HCT116 (cell line): ENCODE measurements around the gene MPPED1. TPM values are rescaled to one million over a fixed set of nuclear protein-coding genes. Genes with fewer than 3 reads are reported as not detected.

Source experiments
- ATAC-seq: fragments of 200-7000 bp; cut with Tn5 transposase; 2 replicates; pipeline ENCODE4 v1.9.1; 2020; ENCODE audit warnings: mild to moderate bottlenecking, moderate library complexity
- BruUV-seq: library from RNA; stranded (reverse); fragments of 400-500 nt; replicated peaks from 2 replicates; lab custom pipeline; 2021; lab: Mats Ljungman, UMichigan
- CTCF ChIA-PET: fragments of 300-600 bp; sonication (Branson Sonifier 250); formaldehyde crosslinking; loops from one replicate; lab custom pipeline; 2021; ENCODE audit warnings: antibody characterized with exemption; lab: Charles Lee
- POLR2A ChIA-PET: fragments of 300-600, 350-600 bp; sonication (Branson Sonifier 250); formaldehyde crosslinking; loops from one replicate; lab custom pipeline; 2021; ENCODE audit warnings: antibody characterized with exemption; lab: Charles Lee
- RAD21 ChIA-PET, 2 experiments: fragments of 300-600 bp; sonication (Branson Sonifier 250); formaldehyde crosslinking; loops; one replicate each; lab custom pipeline; 2023; ENCODE audit warnings: low total read pairs in 2 of 2; ENCODE audit not compliant: uncharacterized antibody in 2 of 2, unreplicated experiment in 2 of 2, low non-redundant PET in 1 of 2; lab: Charles Lee
- DNase-seq: peaks from one replicate; pipeline ENCODE4 v3.0.0-alpha.2; 2010; ENCODE audit warnings: low read depth, low spot score
- H2AFZ ChIP-seq: fragments of 200-600 bp; shearing (Covaris generic), sonication (generic); 2 replicates; pipeline ENCODE4 v1.6.1; 2017; ENCODE audit warnings: low read depth, mixed run types, mixed read lengths, antibody characterized with exemption, low read length; ENCODE audit not compliant: poor library complexity, severe bottlenecking
- H3K27ac ChIP-seq: 2 replicates; pipeline ENCODE4 v1.5.1; 2012; ENCODE audit warnings: low read depth, low read length
- H3K27me3 ChIP-seq: fragments of 200-600 bp; sonication (generic); 2 replicates; pipeline ENCODE4 v1.6.1; 2016; ENCODE audit warnings: mixed run types, low read length, mixed read lengths; ENCODE audit not compliant: insufficient read depth
- H3K36me3 ChIP-seq, 2 experiments: fragments of 200-500 bp in 1 of 2; fragments of 200-600 bp in 1 of 2; sonication (Bioruptor generic) in 1 of 2; sonication (generic) in 1 of 2; 2 replicates each; pipeline versions ENCODE4 v1.5.1 to v1.6.1; 2014 to 2016; ENCODE audit warnings: low read length in 2 of 2, inconsistent platforms in 1 of 2, mixed read lengths in 1 of 2, mixed run types in 1 of 2; ENCODE audit not compliant: insufficient read depth in 2 of 2, control insufficient read depth in 1 of 2
- H3K4me1 ChIP-seq, 2 experiments: fragments of 200-600 bp in 1 of 2; sonication (generic) in 1 of 2; 2 replicates each; pipeline versions ENCODE4 v1.5.1 to v1.6.1; 2012 to 2017; ENCODE audit warnings: low read length in 2 of 2, inconsistent platforms in 1 of 2, mild to moderate bottlenecking in 1 of 2, mixed read lengths in 1 of 2, mixed run types in 1 of 2, moderate library complexity in 1 of 2; ENCODE audit not compliant: insufficient read depth in 2 of 2, control insufficient read depth in 1 of 2
- H3K4me2 ChIP-seq: fragments of 200-600 bp; sonication (generic); 2 replicates; pipeline ENCODE4 v1.6.1; 2017; ENCODE audit warnings: mixed run types, low read length, mixed read lengths
- H3K4me3 ChIP-seq, 2 experiments: fragments of 200-600 bp in 1 of 2; sonication (generic) in 1 of 2; replicated peaks in 1 of 2; 2 replicates each; pipeline ENCODE4 v1.5.1; 2011 to 2016; ENCODE audit warnings: low read length in 2 of 2, control low read depth in 1 of 2, low read depth in 1 of 2, mild to moderate bottlenecking in 1 of 2, mixed read lengths in 1 of 2, mixed run types in 1 of 2
- H3K79me2 ChIP-seq: fragments of 200-600 bp; sonication (generic); 2 replicates; pipeline ENCODE4 v1.6.1; 2017; ENCODE audit warnings: mild to moderate bottlenecking, mixed run types, low read length, moderate library complexity, mixed read lengths; ENCODE audit not compliant: insufficient read depth
- H3K9ac ChIP-seq: fragments of 200-600 bp; sonication (generic); 2 replicates; pipeline ENCODE4 v1.6.1; 2016; ENCODE audit warnings: low read length, mixed read lengths
- H3K9me2 ChIP-seq: fragments of 200-600 bp; sonication (generic), shearing (Covaris generic); 2 replicates; pipeline ENCODE4 v1.6.1; 2017; ENCODE audit warnings: mixed run types, mild to moderate bottlenecking, moderate library complexity; ENCODE audit not compliant: insufficient read depth
- H3K9me3 ChIP-seq, 2 experiments: fragments of 200-500 bp in 1 of 2; fragments of 200-600 bp in 1 of 2; sonication (Bioruptor generic) in 1 of 2; sonication (generic) in 1 of 2; 2 replicates each; pipeline ENCODE4 v1.6.1; 2014 to 2017; ENCODE audit warnings: low read length in 2 of 2, mixed read lengths in 2 of 2, inconsistent platforms in 1 of 2, low read depth in 1 of 2, mild to moderate bottlenecking in 1 of 2, mixed run types in 1 of 2, moderate library complexity in 1 of 2; ENCODE audit not compliant: control insufficient read depth in 1 of 2, insufficient read depth in 1 of 2
- H4K20me1 ChIP-seq: fragments of 200-600 bp; sonication (generic), shearing (Covaris generic); 2 replicates; pipeline ENCODE4 v1.6.1; 2017; ENCODE audit warnings: mixed run types, mild to moderate bottlenecking, moderate library complexity; ENCODE audit not compliant: insufficient read depth
- CBX3 ChIP-seq: IDR thresholded peaks from 2 replicates; pipeline ENCODE4 v1.6.1; 2012; ENCODE audit warnings: low read depth
- CEBPB ChIP-seq: IDR thresholded peaks from 2 replicates; pipeline ENCODE4 v1.6.1; 2012; ENCODE audit warnings: low read depth
- ELF1 ChIP-seq: IDR thresholded peaks from 2 replicates; pipeline ENCODE4 v1.6.1; 2012; ENCODE audit warnings: low read depth, borderline replicate concordance
- EZH2 ChIP-seq: fragments of 200-600 bp; sonication (generic); IDR thresholded peaks from 2 replicates; pipeline ENCODE4 v1.6.1; 2017; ENCODE audit warnings: antibody characterized with exemption, mixed run types
- FOSL1 ChIP-seq: IDR thresholded peaks from 2 replicates; pipeline ENCODE4 v1.6.1; 2012; ENCODE audit warnings: low read depth
- SIN3A ChIP-seq: IDR thresholded peaks from 2 replicates; pipeline ENCODE4 v1.6.1; 2012; ENCODE audit warnings: low read depth
- SP1 ChIP-seq: IDR thresholded peaks from 2 replicates; pipeline ENCODE4 v1.6.1; 2012; ENCODE audit warnings: low read depth
- SRF ChIP-seq: IDR thresholded peaks from 2 replicates; pipeline ENCODE4 v1.6.1; 2012; ENCODE audit warnings: low read depth
- TCF7L2 ChIP-seq: IDR thresholded peaks from 2 replicates; pipeline ENCODE4 v1.7.0; 2011; ENCODE audit warnings: borderline replicate concordance, inconsistent platforms; ENCODE audit not compliant: insufficient read depth, insufficient read length; ENCODE audit errors: extremely low read depth
- ZFX ChIP-seq: fragments of 450-650 bp; IDR thresholded peaks from 2 replicates; pipeline ENCODE4 v1.6.1; 2017
- ZNF274 ChIP-seq: fragments of 200-500 bp; sonication (Bioruptor generic); IDR thresholded peaks from 2 replicates; pipeline ENCODE4 v1.6.1; 2014; ENCODE audit warnings: mild to moderate bottlenecking, low read depth, low read length, inconsistent platforms
- intact Hi-C: fragments of 100-400 bp; cut with micrococcal nuclease; formaldehyde crosslinking; loops from 2 replicates; pipeline ENCODE4 v1.10.0; 2022
- total RNA-seq: library from RNA; stranded (reverse); gene quantifications from one replicate; pipeline ENCODE4 v1.2.1, GENCODE V29; 2021; ENCODE audit not compliant: unreplicated experiment
- TF ChIP-seq, protein P1 (sequence below), 3 experiments: fragments of 200-600 bp in 1 of 3; sonication (generic) in 1 of 3; IDR thresholded peaks in 2 of 3; conservative IDR thresholded peaks in 1 of 3; 2 replicates each; pipeline ENCODE4 v1.5.1; 2012 to 2017; ENCODE audit warnings: low read depth in 2 of 3, low read length in 2 of 3, antibody characterized with exemption in 1 of 3, borderline replicate concordance in 1 of 3, control low read depth in 1 of 3, mild to moderate bottlenecking in 1 of 3, mixed read lengths in 1 of 3, mixed run types in 1 of 3, moderate library complexity in 1 of 3; ENCODE audit not compliant: insufficient read depth in 1 of 3
- TF ChIP-seq, protein P2 (sequence below): IDR thresholded peaks from 2 replicates; pipeline ENCODE4 v1.6.1; 2011; ENCODE audit warnings: mild to moderate bottlenecking, low read length, moderate library complexity; ENCODE audit not compliant: insufficient replicate concordance; ENCODE audit errors: extremely low read depth
- TF ChIP-seq, protein P3 (sequence below): IDR thresholded peaks from 2 replicates; pipeline ENCODE4 v1.6.1; 2012

The MPPED1 gene
- total RNA-seq, 1 experiment from 2014 or later = not detected

DNA sequence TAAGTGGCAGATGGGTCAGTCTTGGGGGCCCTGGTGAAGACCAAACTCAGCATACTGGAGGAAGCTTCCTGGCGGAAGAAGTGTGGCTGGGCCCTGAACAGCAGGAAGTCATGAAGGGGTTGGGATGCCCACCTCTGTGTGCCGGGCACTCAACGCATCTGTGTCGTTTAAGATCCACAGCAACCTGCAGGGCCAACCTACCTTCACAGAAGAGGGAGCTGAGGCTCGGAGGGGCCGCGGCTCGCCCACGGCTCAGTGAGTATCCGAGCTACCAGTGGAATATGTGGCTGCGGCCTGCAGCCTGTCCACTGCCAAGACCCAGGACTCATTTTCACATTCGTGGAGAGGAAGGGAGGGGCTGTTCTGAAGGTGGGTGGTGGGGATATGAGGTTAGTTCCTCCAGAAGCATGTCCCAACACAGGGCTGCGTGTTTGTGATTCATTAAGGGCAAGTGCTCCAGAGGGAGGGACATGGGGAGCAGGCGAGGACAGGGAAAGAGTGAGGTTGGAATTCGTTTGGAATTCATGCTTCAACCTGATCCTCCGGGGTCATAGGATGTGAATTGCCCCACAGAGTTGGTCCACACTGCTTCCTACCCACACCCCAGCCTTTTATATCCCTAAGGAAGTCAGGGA is 99.6 kb downstream of the MPPED1 start:
- Histone ChIP-seq H3K79me2 (no peaks in the 10 kb centered on the region), H3K4me3 (no peak overlapping the region), H3K27ac (no peak overlapping the region), H4K20me1 (no peaks in the 10 kb centered on the region), H3K9ac (no peak overlapping the region), H3K9me3 (no peaks in the 10 kb centered on the region), H3K36me3 (no peaks in the 10 kb centered on the region), H3K4me2 (no peak overlapping the region), H3K9me2 (no peaks in the 10 kb centered on the region), H3K4me1 (no peaks in the 10 kb centered on the region), H3K27me3 (no peaks in the 10 kb centered on the region), H2AFZ (no peak overlapping the region)
- intact Hi-C loops = no loop called here
- ChIA-PET RAD21 (no interaction called here), POLR2A (no interaction called here), CTCF (no interaction called here)
- ATAC-seq = no peak
- no peak for DNase-seq
- BruUV-seq = no TSS peak
- TF ChIP-seq SRF = no peak
- no peak for TF ChIP-seq ELF1
- TF ChIP-seq, protein P1, sequence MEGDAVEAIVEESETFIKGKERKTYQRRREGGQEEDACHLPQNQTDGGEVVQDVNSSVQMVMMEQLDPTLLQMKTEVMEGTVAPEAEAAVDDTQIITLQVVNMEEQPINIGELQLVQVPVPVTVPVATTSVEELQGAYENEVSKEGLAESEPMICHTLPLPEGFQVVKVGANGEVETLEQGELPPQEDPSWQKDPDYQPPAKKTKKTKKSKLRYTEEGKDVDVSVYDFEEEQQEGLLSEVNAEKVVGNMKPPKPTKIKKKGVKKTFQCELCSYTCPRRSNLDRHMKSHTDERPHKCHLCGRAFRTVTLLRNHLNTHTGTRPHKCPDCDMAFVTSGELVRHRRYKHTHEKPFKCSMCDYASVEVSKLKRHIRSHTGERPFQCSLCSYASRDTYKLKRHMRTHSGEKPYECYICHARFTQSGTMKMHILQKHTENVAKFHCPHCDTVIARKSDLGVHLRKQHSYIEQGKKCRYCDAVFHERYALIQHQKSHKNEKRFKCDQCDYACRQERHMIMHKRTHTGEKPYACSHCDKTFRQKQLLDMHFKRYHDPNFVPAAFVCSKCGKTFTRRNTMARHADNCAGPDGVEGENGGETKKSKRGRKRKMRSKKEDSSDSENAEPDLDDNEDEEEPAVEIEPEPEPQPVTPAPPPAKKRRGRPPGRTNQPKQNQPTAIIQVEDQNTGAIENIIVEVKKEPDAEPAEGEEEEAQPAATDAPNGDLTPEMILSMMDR (IDR thresholded peaks at IDR 0.05 in 2 of 3, conservative IDR thresholded peaks at IDR 0.05 in 1 of 3; ENCODE audit: borderline replicate concordance in 1 of 3, insufficient read depth in 1 of 3, low read depth in 2 of 3, low read length in 2 of 3) = no peak
- no peak for TF ChIP-seq SIN3A
- no peak for TF ChIP-seq ZNF274

DNA sequence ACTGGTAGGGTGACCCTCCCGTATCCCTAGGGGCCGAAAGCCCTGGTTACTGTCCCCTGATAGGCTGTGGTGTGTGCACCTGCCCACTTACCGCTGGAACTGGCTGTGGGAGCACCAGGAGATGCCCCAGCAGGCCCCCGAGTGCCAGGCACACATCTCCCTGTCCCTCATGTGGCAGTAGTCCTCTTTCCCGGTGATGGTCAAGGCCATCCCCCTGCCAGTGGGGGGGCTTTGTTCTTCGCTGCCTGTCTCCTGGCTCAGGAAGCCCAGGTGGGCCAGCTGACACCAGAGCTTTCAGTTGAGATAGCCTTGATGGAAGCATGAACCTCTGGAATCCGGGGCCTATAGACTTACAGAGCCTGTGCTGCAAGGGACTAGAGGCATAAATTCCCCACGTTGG is 100.5 kb downstream of the MPPED1 start:
- no peaks in the 10 kb centered on the region for H3K4me1 ChIP-seq
- no peak overlapping the region for H3K4me3 ChIP-seq
- no peak overlapping the region for H3K27ac ChIP-seq
- BruUV-seq = no TSS peak
- H3K4me2 ChIP-seq = no peak overlapping the region
- ChIA-PET CTCF (no interaction called here), POLR2A (no interaction called here), RAD21 (no interaction called here)
- no peak overlapping the region for H2AFZ ChIP-seq
- no peaks in the 10 kb centered on the region for H3K9me2 ChIP-seq
- DNase-seq = no peak
- no peaks in the 10 kb centered on the region for H3K79me2 ChIP-seq
- ATAC-seq = no peak
- H4K20me1 ChIP-seq = no peaks in the 10 kb centered on the region
- H3K36me3 ChIP-seq = no peaks in the 10 kb centered on the region
- intact Hi-C loops = no loop called here
- no peak overlapping the region for H3K9ac ChIP-seq
- H3K9me3 ChIP-seq = no peaks in the 10 kb centered on the region
- H3K27me3 ChIP-seq = no peaks in the 10 kb centered on the region
- TF ChIP-seq, protein P2, sequence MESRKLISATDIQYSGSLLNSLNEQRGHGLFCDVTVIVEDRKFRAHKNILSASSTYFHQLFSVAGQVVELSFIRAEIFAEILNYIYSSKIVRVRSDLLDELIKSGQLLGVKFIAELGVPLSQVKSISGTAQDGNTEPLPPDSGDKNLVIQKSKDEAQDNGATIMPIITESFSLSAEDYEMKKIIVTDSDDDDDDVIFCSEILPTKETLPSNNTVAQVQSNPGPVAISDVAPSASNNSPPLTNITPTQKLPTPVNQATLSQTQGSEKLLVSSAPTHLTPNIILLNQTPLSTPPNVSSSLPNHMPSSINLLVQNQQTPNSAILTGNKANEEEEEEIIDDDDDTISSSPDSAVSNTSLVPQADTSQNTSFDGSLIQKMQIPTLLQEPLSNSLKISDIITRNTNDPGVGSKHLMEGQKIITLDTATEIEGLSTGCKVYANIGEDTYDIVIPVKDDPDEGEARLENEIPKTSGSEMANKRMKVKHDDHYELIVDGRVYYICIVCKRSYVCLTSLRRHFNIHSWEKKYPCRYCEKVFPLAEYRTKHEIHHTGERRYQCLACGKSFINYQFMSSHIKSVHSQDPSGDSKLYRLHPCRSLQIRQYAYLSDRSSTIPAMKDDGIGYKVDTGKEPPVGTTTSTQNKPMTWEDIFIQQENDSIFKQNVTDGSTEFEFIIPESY = no peak
- TF ChIP-seq CBX3 = no peak
- no peak for TF ChIP-seq ZNF274
- TF ChIP-seq SRF = no peak
- TF ChIP-seq SP1 = no peak
- TF ChIP-seq, protein P3, sequence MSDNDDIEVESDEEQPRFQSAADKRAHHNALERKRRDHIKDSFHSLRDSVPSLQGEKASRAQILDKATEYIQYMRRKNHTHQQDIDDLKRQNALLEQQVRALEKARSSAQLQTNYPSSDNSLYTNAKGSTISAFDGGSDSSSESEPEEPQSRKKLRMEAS = no peak
- no peak for TF ChIP-seq TCF7L2
- TF ChIP-seq FOSL1 = no peak
- TF ChIP-seq EZH2 = no peak
- no peak for TF ChIP-seq ZFX
- TF ChIP-seq CEBPB = no peak
